ENCODE measurements around the gene SHOX.

Gene SHOX

GRCh38 chrX:666762-667720 lies 36.5 kb downstream of the SHOX start:
- no peak for DNase-seq (ENCODE audit: low read depth)

- no peak for DNase-seq (ENCODE audit: low read depth)
These were observed 40.1 kb downstream of the SHOX start for GRCh38 chrX:670645-671044.

GRCh38 chrX:672931-673330 lies 42.3 kb downstream of the SHOX start:
- no peak for DNase-seq (ENCODE audit: low read depth)

- DNase-seq (ENCODE audit: low read depth), result no peak
These were observed 44.8 kb downstream of the SHOX start for GRCh38 chrX:675279-675954.

- no peak for DNase-seq (ENCODE audit: low read depth)
These were observed 45.3 kb downstream of the SHOX start for GRCh38 chrX:675955-676295.

GRCh38 chrX:677376-677775 lies 46.8 kb downstream of the SHOX start:
- DNase-seq (ENCODE audit: low read depth), result no peak

- no peak for DNase-seq (ENCODE audit: low read depth)
These were observed 48.8 kb downstream of the SHOX start for GRCh38 chrX:679291-679979.

- DNase-seq (ENCODE audit: low read depth), result no peak
These were observed 49.5 kb downstream of the SHOX start for GRCh38 chrX:680062-680461.

- no peak for DNase-seq (ENCODE audit: low read depth)
These were observed 51.4 kb downstream of the SHOX start for GRCh38 chrX:681989-682388.

GRCh38 chrX:682892-683291 lies 52.3 kb downstream of the SHOX start:
- DNase-seq (ENCODE audit: low read depth), result no peak

GRCh38 chrX:683576-683975 lies 53.0 kb downstream of the SHOX start:
- DNase-seq (ENCODE audit: low read depth), result no peak

GRCh38 chrX:685120-686032 lies 54.8 kb downstream of the SHOX start:
- no peak for DNase-seq (ENCODE audit: low read depth)

- DNase-seq (ENCODE audit: low read depth), result no peak
These were observed 59.4 kb downstream of the SHOX start for GRCh38 chrX:689983-690382.

GRCh38 chrX:694800-695199 lies 64.2 kb downstream of the SHOX start:
- no peak for DNase-seq (ENCODE audit: low read depth)

GRCh38 chrX:698206-698605 lies 67.6 kb downstream of the SHOX start:
- DNase-seq (ENCODE audit: low read depth), result peak; percentile 49

- DNase-seq (ENCODE audit: low read depth), result no peak
These were observed 70.3 kb downstream of the SHOX start for GRCh38 chrX:700936-701335.

- no peak for DNase-seq (ENCODE audit: low read depth)
These were observed 71.1 kb downstream of the SHOX start for GRCh38 chrX:701673-702072.

- peak; percentile 3 for DNase-seq (ENCODE audit: low read depth)
These were observed 72.9 kb downstream of the SHOX start for GRCh38 chrX:703466-703865.

- peak; percentile 37 for DNase-seq (ENCODE audit: low read depth)
These were observed 73.3 kb downstream of the SHOX start for GRCh38 chrX:703866-704265.
